GM18526 (cell line): Measurements from ENCODE around the gene NMNAT2.

Experiments
- POLR2A ChIP-seq: IDR thresholded peaks from 3 replicates; pipeline ENCODE4 v1.6.1; 2011; ENCODE audit not compliant: insufficient read length; ENCODE audit errors: extremely low read depth

Gene NMNAT2

GRCh38 chr1:183277821-183278738 is 140.1 kb downstream of the NMNAT2 start:
- TF ChIP-seq POLR2A = no peak

- TF ChIP-seq POLR2A = no peak
Observed at GRCh38 chr1:183276386-183277080, 141.6 kb downstream of the NMNAT2 start.

- TF ChIP-seq POLR2A = no peak
Observed at GRCh38 chr1:183275322-183275721, 142.9 kb downstream of the NMNAT2 start.

GRCh38 chr1:183274836-183275235 is 143.3 kb downstream of the NMNAT2 start:
- TF ChIP-seq POLR2A = no peak

- TF ChIP-seq POLR2A = no peak
Observed at GRCh38 chr1:183273300-183273699, 144.9 kb downstream of the NMNAT2 start.

GRCh38 chr1:183272390-183272848 is 145.8 kb downstream of the NMNAT2 start:
- TF ChIP-seq POLR2A = no peak

- TF ChIP-seq POLR2A = no peak
Observed at GRCh38 chr1:183270541-183271141, 147.5 kb downstream of the NMNAT2 start.

- no peak for TF ChIP-seq POLR2A
Observed at GRCh38 chr1:183267646-183268431, 150.3 kb downstream of the NMNAT2 start.

GRCh38 chr1:183263886-183264602 is 154.1 kb downstream of the NMNAT2 start:
- TF ChIP-seq POLR2A = no peak

GRCh38 chr1:183262628-183263200 is 155.5 kb downstream of the NMNAT2 start:
- no peak for TF ChIP-seq POLR2A

- TF ChIP-seq POLR2A = no peak
Observed at GRCh38 chr1:183259924-183260323, 158.3 kb downstream of the NMNAT2 start.

- TF ChIP-seq POLR2A = no peak
Observed at GRCh38 chr1:183255073-183255472, 163.1 kb downstream of the NMNAT2 start.

GRCh38 chr1:183251959-183252450 is 166.2 kb downstream of the NMNAT2 start:
- no peak for TF ChIP-seq POLR2A
